ENCODE data around the gene CPNE4. TPM values are rescaled to one million over a fixed set of nuclear protein-coding genes. Genes with fewer than 3 reads are reported as not detected.

CPNE4 gene
- total and polyA plus RNA-seq, 9 of the 15 experiments (the other 6 are each of a cell fraction or from before 2014, with no cell fraction given) = not detected

DNA sequence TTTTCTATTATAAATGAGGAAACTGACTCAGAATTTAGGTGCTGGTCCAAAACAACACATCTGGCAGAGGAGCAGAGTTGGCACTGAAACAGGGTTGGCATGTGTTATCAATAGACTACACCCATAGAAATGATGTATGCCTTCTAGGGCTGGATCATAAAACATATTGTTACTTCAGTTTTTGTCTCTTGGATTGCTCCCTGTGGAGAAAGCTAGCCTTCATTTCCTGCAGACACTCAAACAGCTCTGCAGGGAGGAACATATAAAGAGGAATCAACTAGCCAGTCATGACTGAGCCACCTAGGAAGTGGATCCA, 531.5 kb downstream of the CPNE4 start:
- H3K4me2 ChIP-seq (ENCODE audit: insufficient read depth, low read length) = peak overlapping the region; percentile 94

More for the DNA sequence above, 531.5 kb downstream of the CPNE4 start:
- Histone ChIP-seq H3K9me1 (ENCODE audit: control insufficient read depth, insufficient read depth, low read length) (no peaks in the 10 kb centered on the region), H3K27me3 (ENCODE audit: control insufficient read depth in 2 of 2, insufficient read depth in 2 of 2, low read length in 2 of 2) (peaks cover 0 to 6% of the 10 kb centered on the region in 2 experiments; a peak in 2 of 5 replicates), H3K79me2 (ENCODE audit: control insufficient read depth, insufficient read depth, low read length) (peaks cover 47% of the 10 kb centered on the region), H3K9ac (ENCODE audit: insufficient read depth in 1 of 2, low read depth in 2 of 2, low read length in 2 of 2) (peak overlapping the region in 1 of 2 experiments; percentile 99; a peak in 1 of 4 replicates), H2AFZ (ENCODE audit: low read depth, low read length) (peak overlapping the region; percentile 97), H3K36me3 (ENCODE audit: control insufficient read depth, insufficient read depth, low read length) (peaks cover 30% of the 10 kb centered on the region), H3K4me1 (replicated peaks in 1 of 2; ENCODE audit: control insufficient read depth in 2 of 2, insufficient read depth in 2 of 2, low read length in 2 of 2) (no peaks in the 10 kb centered on the region), H3K27ac (ENCODE audit: extremely low read depth, low read depth, low read length) (no peak overlapping the region; the same call in 2 of the 3 replicates), H3K9me3 (replicated peaks; ENCODE audit: control insufficient read depth, insufficient read depth, low read depth, low read length) (no peaks in the 10 kb centered on the region), H3K4me3 (peak overlapping the region; percentile 98), H4K20me1 (replicated peaks; ENCODE audit: control insufficient read depth, insufficient read depth, low read length) (no peaks in the 10 kb centered on the region)
- FAIRE-seq (no peak), DNase-seq (ENCODE audit: extremely low read depth in 1 of 4, low spot score in 3 of 4) (peak in 1 of 4 experiments; percentile 1), ATAC-seq (no peak)
- BruUV-seq (replicated peaks) = TSS peak; percentile 88
- TF ChIP-seq ZNF224 (CRISPR knock-in tag; IDR thresholded peaks at IDR 0.05) (no peak), ZBTB11 (CRISPR knock-in tag; IDR thresholded peaks at IDR 0.05) (peak in 1 of 3 experiments; percentile 88; a peak in 1 of 6 replicates), NFRKB (IDR thresholded peaks at IDR 0.05; ENCODE audit: low read depth) (no peak)
- in situ Hi-C loops (cut with MboI) (no loop called here), intact Hi-C loops (cut with micrococcal nuclease) (no loop called here)
- CTCF ChIA-PET (ENCODE audit: low intra/inter-chr PET ratio) = no interaction called here
- POLR2A ChIA-PET = no interaction called here

Data from K562 (cell line).